Motor neuron (in vitro differentiated cells): Measurements from ENCODE around the gene TPRG1L. TPM values are rescaled to one million over a fixed set of nuclear protein-coding genes. Genes with fewer than 3 reads are reported as not detected.
"Not testable (repeated sequence)": the region's sequence is repeated elsewhere in the genome, so short reads cannot be mapped to it uniquely, and the experiment has no call there.

Source experiments
- ATAC-seq, 8 experiments: fragments of 200-7000 bp; cut with Tn5 transposase; replicated peaks in 6 of 8; 2 replicates each; pipeline ENCODE4 v1.8.0; 2021; ENCODE audit warnings: mild to moderate bottlenecking in 8 of 8, moderate library complexity in 8 of 8
- H3K27ac ChIP-seq, 2 donors: fragments of 250-450 bp; sonication (Bioruptor Pico); 2 replicates each; pipeline ENCODE4 v1.9.0; 2021; ENCODE audit warnings: antibody characterized with exemption in 2 of 2, mild to moderate bottlenecking in 2 of 2, moderate library complexity in 1 of 2
- H3K4me1 ChIP-seq, 2 donors: fragments of 250-450 bp; sonication (Bioruptor Pico); replicated peaks in 1 of 2; 2 replicates each; pipeline ENCODE4 v1.6.1; 2021; ENCODE audit warnings: antibody characterized with exemption in 2 of 2, mild to moderate bottlenecking in 2 of 2, moderate library complexity in 1 of 2
- H3K4me3 ChIP-seq, 5 donors: fragments of 250-450 bp; sonication (Bioruptor Pico); 2 replicates each; pipeline ENCODE4 v1.9.0; 2021; ENCODE audit warnings: antibody characterized with exemption in 5 of 5, mild to moderate bottlenecking in 5 of 5, moderate library complexity in 4 of 5
- WGBS, 10 experiments: fragments of 450-650 bp; shearing (Covaris generic); methylation state at CpG; one replicate each; pipeline ENCODE4 v1.0.0; 2022; 5-methylcytosine and 5-hydroxymethylcytosine counted together
- in situ Hi-C, 9 experiments: fragments of 400-800 bp; cut with MboI; loops; one replicate each; pipeline ENCODE4 v1.15.0; 2021; ENCODE audit warnings: low sequenced_read_pairs in 9 of 9, low pct_unique_long_range_greater_than_20kb in 2 of 9; ENCODE audit not compliant: unreplicated experiment in 9 of 9
- total RNA-seq, 8 experiments: library from RNA; unstranded; fragments of 300-600 nt; gene quantifications; 2 replicates each; pipeline versions ENCODE4 v1.2.3 to v1.2.4, GENCODE V29; 2022

The TPRG1L gene
- 10 to 100 TPM; 12.6 to 36.3 (median 25.7) TPM for total RNA-seq

DNA sequence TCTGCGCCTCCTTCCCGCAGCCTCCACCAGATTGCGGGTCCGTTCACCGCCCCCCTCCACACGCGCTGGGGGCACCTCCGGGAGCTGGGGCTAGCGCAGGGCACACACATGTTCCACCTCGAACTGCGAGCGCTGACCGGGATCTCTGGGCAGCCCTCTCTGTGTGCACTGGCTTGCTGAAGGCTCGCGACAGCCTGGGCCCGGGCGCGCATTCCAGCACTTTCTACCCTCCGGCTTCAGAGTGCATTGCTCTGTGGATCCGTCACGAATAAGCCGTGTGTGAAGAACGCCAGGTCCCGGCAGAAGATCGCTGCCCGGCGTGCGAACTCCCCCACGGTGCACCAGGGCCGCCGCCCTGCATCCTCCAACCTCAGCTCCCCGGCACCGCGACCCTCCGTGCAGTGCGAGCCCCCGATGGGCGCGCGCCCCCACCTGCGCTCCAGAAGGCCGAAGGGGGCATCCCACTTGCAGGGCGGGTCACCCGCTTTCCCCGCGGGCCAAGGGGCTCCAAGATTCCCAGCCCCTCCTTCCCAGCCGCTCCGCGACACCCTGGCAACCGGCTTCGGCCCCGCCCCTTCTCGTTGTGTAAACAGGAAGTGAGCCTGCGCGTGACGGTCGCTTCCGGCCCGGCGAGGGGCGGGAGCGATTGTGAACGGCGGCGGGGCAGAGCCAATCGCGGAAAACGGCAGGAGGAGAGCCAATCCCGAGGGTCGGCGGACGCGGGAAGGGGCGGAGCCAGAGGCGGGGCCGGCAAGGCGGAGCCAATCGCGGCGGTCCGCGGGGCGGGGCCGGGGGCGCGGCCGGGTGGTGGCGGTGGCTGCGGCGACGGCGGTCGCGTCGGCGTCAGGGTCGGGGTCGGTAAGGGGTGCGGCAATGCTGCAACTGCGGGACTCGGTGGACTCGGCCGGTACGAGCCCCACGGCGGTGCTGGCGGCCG lies at the start of gene TPRG1L:
Gene TPRG1L (plus strand): TSS at position 816 of the 937 bp plus-strand sequence. CDS start 58 bp downstream, at position 874.
- H3K4me3 ChIP-seq, result peak within 1 kb of the TSS; percentile 80 to 94 (median 88)
- WGBS, 10 experiments, result 0 to 20% (median 1%) methylated on average over 2 to 13 of the region's 108 CpGs; no CpG with 5 or more reads in 4 of the 10 experiments
- in situ Hi-C loops, result loop anchor here in 2 of 9 experiments (5.0 to 10.0 kb wide), 2 partner anchors 132 to 170 kb away; partner anchors contain the start of gene ARHGEF16 (in 1 of the 2)
- H3K27ac ChIP-seq, result peak within 1 kb of the TSS; percentile 60 to 91
- peaks cover 21 to 28% of the 10 kb centered on the region in 2 donors for H3K4me1 ChIP-seq
- ATAC-seq, result peak; percentile 78 to 96 (median 86)

DNA sequence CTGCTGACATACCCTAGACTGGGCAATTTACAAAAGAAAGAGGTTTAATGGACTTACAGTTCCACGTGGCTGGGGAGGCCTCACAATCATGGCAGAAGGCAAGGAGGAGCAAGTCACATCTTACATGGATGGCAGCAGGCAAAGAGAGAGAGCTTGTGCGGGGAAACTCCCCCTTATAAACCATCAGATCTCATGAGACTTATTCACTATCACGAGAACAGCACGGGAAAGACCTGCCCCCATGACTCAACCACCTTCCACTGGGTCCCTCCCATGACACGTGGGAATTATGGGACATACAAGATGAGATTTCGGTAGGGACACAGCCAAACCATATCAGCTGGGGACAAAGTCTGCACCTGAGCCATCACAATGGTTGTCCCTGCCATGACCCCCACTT lies 49.3 kb upstream of the TPRG1L start:
- H3K4me1 ChIP-seq, result peaks cover 5 to 13% of the 10 kb centered on the region in 2 donors
- H3K27ac ChIP-seq, ATAC-seq, in situ Hi-C loops, H3K4me3 ChIP-seq: not testable (repeated sequence)
- WGBS, 10 experiments, result 17 to 100% (median 86%) methylated on average over 1 to 5 of the region's 6 CpGs; no CpG with 5 or more reads in 2 of the 10 experiments

DNA sequence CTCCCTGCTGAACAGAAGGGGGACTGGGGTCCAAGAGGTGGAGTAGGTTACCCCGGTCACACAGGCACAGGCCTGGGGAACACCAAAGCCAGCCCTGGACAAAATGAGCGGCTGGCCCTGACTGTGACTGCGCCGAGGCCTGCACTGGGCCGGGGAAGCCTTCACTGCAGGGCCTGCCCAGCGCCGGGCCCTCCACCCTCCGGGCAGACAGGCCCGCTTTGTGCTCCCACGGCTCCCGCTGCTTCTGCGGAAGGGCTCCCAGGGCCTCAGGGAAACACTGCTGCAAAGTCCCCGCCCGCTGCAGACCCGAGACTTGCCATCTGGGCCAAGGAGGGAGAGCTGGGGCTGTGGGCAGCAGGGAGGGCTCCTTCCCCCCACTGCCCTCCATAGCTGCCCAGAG lies 48.8 kb upstream of the TPRG1L start:
- H3K4me3 ChIP-seq, result no peak overlapping the region
- H3K4me1 ChIP-seq, result peaks cover 5 to 13% of the 10 kb centered on the region in 2 donors
- peak overlapping the region in 1 of 2 donors; percentile 17 for H3K27ac ChIP-seq
- ATAC-seq, result peak in 1 of 8 experiments; percentile 29
- 81 to 100% (median 95%) methylated on average over 2 to 9 of the region's 15 CpGs; no CpG with 5 or more reads in 7 of the 10 experiments for WGBS, 10 experiments
- in situ Hi-C loops, result no loop called here

DNA sequence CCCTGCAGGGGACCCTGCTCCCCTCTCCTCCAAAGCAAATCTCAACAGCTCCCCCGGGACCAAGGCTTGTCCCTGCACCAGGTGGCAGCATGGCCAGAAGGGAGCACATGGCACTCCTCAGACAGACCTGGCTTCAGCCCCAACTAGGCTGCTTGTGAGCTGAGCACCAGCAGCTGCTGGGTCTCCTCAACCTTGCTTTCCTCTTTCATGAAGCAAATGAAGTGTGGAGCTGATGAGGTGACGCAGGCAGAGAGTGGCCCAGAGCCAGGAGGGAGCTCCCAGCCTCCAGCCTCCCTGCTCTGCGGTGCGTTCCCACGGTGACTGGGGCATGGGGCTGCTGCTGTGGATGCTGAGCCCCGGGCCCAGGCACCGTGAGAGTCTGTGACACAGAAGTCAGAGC lies 47.5 kb upstream of the TPRG1L start:
- H3K4me1 ChIP-seq, result peaks cover 17 to 26% of the 10 kb centered on the region in 2 donors
- 94 to 100% methylated on average over 1 to 3 of the region's 7 CpGs; no CpG with 5 or more reads in 8 of the 10 experiments for WGBS, 10 experiments
- no peak overlapping the region for H3K4me3 ChIP-seq
- in situ Hi-C loops, result no loop called here
- no peak overlapping the region for H3K27ac ChIP-seq
- ATAC-seq, result peak in 5 of 8 experiments; percentile 28 to 80 (median 63)

DNA sequence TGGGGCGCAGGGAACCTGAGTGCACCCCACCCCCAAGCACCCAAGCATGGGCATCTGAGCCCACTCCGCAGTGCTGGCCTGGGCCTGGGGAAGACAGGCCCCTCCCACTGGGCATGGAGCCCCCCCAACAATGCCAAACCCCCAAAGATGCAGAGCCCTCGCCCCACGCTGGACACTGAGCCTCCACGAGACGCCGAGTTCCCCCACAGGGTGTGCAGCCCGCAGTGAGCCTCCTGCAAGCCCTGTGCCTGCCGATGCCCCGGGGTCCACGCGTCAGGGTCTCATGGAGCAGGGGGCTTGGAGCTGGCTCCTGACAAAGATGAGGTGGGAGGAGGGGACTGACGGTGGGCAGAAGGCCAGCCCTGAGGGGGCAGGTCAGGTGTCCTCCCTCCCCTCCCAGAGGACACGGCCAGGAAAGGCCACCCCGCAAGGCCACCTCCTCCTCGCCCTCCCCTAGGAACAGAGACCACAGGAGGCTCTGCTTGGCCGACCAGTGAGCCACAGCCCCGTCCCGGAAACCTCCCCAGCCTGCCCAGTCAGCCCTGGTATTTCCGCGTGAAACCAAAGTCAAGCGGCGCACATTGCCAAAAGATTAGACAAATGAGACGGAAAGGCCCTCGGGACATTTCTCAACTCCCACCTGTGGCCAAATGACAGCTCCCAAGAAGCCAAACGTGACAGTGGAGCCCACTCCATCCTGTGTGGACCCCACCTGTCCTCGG lies 46.9 kb upstream of the TPRG1L start:
- Histone ChIP-seq H3K4me1 (peaks cover 20 to 26% of the 10 kb centered on the region in 2 donors), H3K4me3 (no peak overlapping the region), H3K27ac (no peak overlapping the region)
- in situ Hi-C loops, result no loop called here
- WGBS, 10 experiments, result 65 to 81% (median 79%) methylated on average over 4 to 9 of the region's 27 CpGs; no CpG with 5 or more reads in 7 of the 10 experiments
- ATAC-seq, result no peak

DNA sequence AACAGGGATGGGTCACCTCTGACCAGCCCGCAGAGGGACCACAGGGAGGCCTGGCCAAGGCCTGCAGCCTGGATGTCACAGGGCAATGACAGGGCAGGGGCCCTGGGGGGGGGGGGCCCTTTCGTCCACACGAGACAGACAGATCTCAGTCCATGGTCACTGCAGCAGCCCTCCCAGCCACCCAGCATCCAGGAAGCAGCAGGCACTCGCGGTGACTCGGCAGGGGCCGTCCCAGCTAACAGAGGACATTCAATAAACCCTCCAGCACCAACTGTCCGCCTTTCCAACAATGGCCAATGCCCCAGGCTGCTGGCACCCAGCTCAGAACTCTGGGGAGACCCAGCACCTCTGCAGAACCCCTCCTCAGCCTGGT lies 46.4 kb upstream of the TPRG1L start:
- H3K27ac ChIP-seq, result no peak overlapping the region
- in situ Hi-C loops, result no loop called here
- H3K4me1 ChIP-seq, result peaks cover 20 to 25% of the 10 kb centered on the region in 2 donors
- WGBS, 10 experiments, result 90 to 100% methylated on average over 1 to 8 of the region's 8 CpGs; no CpG with 5 or more reads in 8 of the 10 experiments
- ATAC-seq, result no peak
- H3K4me3 ChIP-seq, result no peak overlapping the region

DNA sequence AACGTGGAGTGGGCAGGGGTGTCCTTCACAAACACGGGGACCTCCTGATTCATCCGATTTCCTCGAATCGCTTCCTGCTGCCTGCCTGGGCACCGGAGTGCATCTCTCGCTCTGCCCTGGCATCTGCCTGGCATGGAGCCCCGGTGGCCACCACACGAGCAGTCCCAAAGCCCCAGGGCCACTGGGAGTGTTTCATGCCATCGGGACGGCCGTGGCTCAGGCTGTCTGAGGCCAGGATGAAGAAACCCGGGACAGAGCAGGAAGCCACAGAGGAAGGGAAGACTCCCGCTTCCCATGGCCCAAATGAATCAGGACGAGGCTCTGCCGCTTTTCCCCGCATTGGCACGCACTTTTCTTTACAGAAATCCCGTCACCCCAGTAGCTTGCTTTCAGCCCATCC lies 45.9 kb upstream of the TPRG1L start:
- H3K4me1 ChIP-seq, result peaks cover 20 to 23% of the 10 kb centered on the region in 2 donors
- no peak for ATAC-seq

DNA sequence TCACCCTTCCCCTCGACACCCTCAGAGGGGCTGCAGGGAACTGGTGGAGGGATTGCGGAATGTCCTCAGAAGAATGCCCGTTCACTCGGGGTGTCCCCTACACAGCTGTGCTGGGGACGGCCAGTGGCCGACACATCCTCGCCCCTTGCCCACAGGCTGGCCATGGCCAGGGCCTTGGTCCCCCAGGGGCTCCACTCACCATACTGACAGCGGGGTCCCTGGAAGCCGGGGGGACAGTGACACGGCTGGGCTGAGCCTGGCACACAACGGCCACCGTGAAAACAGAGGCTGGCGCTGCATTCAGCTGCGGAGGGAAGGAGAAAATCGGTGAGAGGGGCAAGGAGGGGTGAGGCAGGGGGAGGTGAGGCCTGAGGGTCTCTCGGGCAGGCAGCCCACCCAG lies 45.2 kb upstream of the TPRG1L start:
- Histone ChIP-seq H3K4me1 (peaks cover 20 to 23% of the 10 kb centered on the region in 2 donors), H3K27ac (no peak overlapping the region), H3K4me3 (no peak overlapping the region)
- 80 to 100% (median 86%) methylated on average over 1 to 5 of the region's 16 CpGs; no CpG with 5 or more reads in 4 of the 10 experiments for WGBS, 10 experiments
- no peak for ATAC-seq
- in situ Hi-C loops, result no loop called here

More for the DNA sequence above, 45.9 kb upstream of the TPRG1L start:
- in situ Hi-C loops, result no loop called here
- WGBS, 10 experiments, result 40 to 93% (median 72%) methylated on average over 1 to 18 of the region's 19 CpGs; no CpG with 5 or more reads in 3 of the 10 experiments
- Histone ChIP-seq H3K4me3 (no peak overlapping the region), H3K27ac (no peak overlapping the region)

DNA sequence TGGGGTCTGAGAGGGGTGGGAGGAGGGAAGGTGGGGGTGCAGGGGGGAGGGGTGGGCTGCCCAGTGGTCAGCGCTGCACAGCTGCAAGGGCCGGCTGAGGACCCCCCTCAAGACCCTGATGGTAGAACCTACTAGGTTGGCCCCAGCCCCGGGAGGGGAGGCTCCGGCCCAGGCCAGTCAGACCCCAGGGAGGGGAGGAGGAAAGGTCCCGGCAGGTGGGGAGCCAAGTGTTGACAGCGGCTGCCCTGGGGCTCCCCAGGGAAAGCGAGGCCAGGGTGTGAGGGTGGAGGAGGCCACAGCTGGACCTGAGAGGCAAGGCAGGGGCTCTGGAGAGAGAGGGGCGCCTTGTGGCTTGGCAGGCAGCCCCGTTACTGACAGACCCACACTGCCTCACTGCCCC lies 44.6 kb upstream of the TPRG1L start:
- in situ Hi-C loops, result no loop called here
- no CpG with 5 or more reads among the region's 9 CpGs for WGBS, 10 experiments
- Histone ChIP-seq H3K27ac (no peak overlapping the region), H3K4me3 (no peak overlapping the region), H3K4me1 (peaks cover 20 to 23% of the 10 kb centered on the region in 2 donors)
- no peak for ATAC-seq

DNA sequence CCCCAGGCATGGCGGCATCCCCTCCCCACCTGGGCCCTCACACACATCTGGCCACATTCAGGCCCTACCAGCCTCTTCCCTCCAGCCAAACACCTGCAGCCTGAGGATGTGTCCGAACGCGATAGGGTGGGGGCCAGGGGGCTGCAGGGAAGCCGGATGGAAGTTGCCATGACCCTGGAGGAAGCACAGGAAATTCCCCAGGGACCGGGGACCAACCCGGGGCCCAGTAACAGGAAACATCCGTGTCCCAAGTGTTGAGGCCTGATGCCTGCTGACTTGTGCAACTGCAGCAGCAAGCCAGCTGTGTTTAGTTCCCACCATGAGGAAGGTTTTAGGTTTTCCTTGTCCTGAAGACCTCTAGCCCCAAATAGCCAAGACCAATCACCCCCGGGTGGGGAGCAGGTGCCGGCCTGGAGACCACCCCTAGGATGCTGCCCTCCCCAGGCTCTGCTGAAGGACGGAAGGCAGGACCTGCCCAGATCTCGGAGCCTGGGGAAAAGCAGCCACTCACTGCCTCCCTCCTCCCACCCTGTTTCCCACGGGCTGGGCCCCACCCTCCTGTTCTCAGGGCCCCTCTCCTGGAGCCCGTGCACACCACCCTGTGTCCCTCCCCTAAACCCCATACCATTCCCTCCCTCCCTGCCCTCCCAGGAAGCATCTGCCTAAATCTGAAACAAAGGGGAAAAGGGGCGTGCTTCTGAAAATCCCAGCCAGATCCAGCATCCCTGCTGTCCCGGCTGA lies 43.3 kb upstream of the TPRG1L start:
- Histone ChIP-seq H3K4me3 (no peak overlapping the region), H3K4me1 (peaks cover 20 to 23% of the 10 kb centered on the region in 2 donors), H3K27ac (peak overlapping the region in 1 of 2 donors; percentile 32)
- ATAC-seq, result peak in 5 of 8 experiments; percentile 18 to 52 (median 37)
- WGBS, 10 experiments, result 0 to 74% (median 40%) methylated on average over 1 to 8 of the region's 16 CpGs; no CpG with 5 or more reads in 5 of the 10 experiments
- in situ Hi-C loops, result no loop called here

DNA sequence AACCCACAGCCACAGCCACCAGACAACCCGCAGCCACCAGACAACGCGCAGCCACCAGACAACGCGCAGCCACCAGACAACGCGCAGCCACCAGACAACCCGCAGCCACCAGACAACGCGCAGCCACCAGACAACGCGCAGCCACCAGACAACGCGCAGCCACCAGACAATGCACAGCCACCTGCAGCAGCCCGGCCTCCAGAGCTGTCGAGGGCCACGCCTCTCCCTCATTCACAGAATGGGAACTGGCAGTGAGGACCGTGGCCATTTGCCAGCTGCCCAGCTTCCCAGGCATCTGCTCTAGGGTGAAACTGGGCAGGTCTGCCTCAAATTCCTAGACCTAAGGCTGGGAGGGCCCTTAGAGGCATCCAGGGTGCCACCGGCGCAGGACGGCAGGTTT lies 41.1 kb upstream of the TPRG1L start:
- ATAC-seq, H3K4me3 ChIP-seq, H3K27ac ChIP-seq, in situ Hi-C loops: not testable (repeated sequence)
- 0 to 94% methylated on average over 1 to 3 of the region's 21 CpGs; no CpG with 5 or more reads in 8 of the 10 experiments for WGBS, 10 experiments
- H3K4me1 ChIP-seq, result peaks cover 21 to 22% of the 10 kb centered on the region in 2 donors

DNA sequence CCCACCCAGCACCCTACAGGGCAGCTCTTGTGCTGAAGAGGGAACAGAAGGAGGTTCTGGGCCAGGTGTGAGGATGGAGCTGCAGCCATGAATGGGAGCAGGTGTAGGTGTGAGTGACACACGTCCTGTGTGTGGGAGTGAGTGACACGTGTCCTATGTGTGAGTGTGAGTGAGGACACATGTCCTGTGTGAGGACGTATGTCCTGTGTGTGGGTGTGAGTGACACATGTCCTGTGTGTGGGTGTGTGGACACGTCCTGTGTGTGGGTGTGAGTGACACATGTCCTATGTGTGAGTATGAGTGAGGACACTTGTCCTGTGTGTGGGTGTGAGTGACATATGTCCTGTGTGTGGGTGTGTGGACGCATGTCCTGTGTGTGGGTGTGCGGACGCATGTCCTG lies 39.9 kb upstream of the TPRG1L start:
- WGBS, 10 experiments, result 20 to 100% (median 82%) methylated on average over 1 to 6 of the region's 7 CpGs; no CpG with 5 or more reads in 4 of the 10 experiments
- H3K4me3 ChIP-seq, result no peak overlapping the region
- peaks cover 28 to 30% of the 10 kb centered on the region in 2 donors for H3K4me1 ChIP-seq
- H3K27ac ChIP-seq, result no peak overlapping the region
- in situ Hi-C loops, result no loop called here
- ATAC-seq, result no peak
